Ectodermal cell (in vitro differentiated cells): ENCODE data around the gene FGF22.
A peak's percentile ranks its signal among the peaks of the same experiment; 100 is the strongest.

Experiments used
- H3K27ac ChIP-seq: 2 replicates; pipeline ENCODE4 v1.7.0; 2013; ENCODE audit warnings: mild to moderate bottlenecking, low read depth, low read length; ENCODE audit not compliant: insufficient read depth, poor library complexity, severe bottlenecking
- H3K27me3 ChIP-seq: 2 replicates; pipeline ENCODE4 v1.7.0; 2013; ENCODE audit warnings: mild to moderate bottlenecking, low read length; ENCODE audit not compliant: insufficient read depth, control insufficient read depth, poor library complexity, severe bottlenecking
- H3K36me3 ChIP-seq: one replicate; pipeline ENCODE4 v1.7.0; 2013; ENCODE audit warnings: low read length; ENCODE audit not compliant: control insufficient read depth, insufficient read depth
- H3K4me1 ChIP-seq: one replicate; pipeline ENCODE4 v1.7.0; 2013; ENCODE audit warnings: low read length; ENCODE audit not compliant: control insufficient read depth, insufficient read depth
- H3K4me3 ChIP-seq: 2 replicates; pipeline ENCODE4 v1.7.0; 2013; ENCODE audit warnings: low read depth, low read length, control low read depth; ENCODE audit not compliant: insufficient read depth
- H3K9me3 ChIP-seq: 2 replicates; pipeline ENCODE4 v1.7.0; 2013; ENCODE audit warnings: mild to moderate bottlenecking, low read length, moderate library complexity; ENCODE audit not compliant: control insufficient read depth
- WGBS, 2 experiments: methylation state at CpG; one replicate each; pipeline ENCODE4 v1.1.7; 2013; ENCODE audit warnings: missing lambda C conversion rate in 2 of 2; 5-methylcytosine and 5-hydroxymethylcytosine counted together

Gene FGF22

DNA sequence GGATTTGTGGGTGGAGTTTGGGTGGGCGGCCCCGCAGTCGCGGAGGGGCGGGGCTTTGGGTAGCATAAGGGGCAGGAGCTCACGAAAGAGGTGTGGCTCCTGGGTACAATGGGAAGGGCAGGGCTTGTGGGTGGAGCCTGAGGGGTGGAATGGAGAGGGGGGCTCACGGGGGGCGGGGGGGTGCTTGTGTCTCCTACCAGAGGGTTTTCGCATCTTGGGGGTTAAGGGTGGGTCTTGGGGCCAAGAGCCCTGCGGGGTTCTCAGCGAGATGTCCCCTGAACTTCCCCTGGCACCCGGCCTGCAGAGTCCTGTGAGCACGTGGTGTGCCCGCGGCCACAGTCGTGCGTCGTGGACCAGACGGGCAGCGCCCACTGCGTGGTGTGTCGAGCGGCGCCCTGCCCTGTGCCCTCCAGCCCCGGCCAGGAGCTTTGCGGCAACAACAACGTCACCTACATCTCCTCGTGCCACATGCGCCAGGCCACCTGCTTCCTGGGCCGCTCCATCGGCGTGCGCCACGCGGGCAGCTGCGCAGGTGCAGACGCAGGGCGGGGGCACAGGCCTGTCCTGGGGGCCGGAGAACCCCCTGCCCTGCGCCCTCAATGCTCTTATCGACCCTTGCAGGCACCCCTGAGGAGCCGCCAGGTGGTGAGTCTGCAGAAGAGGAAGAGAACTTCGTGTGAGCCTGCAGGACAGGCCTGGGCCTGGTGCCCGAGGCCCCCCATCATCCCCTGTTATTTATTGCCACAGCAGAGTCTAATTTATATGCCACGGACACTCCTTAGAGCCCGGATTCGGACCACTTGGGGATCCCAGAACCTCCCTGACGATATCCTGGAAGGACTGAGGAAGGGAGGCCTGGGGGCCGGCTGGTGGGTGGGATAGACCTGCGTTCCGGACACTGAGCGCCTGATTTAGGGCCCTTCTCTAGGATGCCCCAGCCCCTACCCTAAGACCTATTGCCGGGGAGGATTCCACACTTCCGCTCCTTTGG is 41.6 kb downstream of the FGF22 start:
- H3K36me3 ChIP-seq: no peaks in the 10 kb centered on the region
- no peak overlapping the region for H3K27ac ChIP-seq
- peak overlapping the region; percentile 48 for H3K4me3 ChIP-seq
- peaks cover 16% of the 10 kb centered on the region for H3K27me3 ChIP-seq
- peaks cover 3% of the 10 kb centered on the region for H3K4me1 ChIP-seq
- no peaks in the 10 kb centered on the region for H3K9me3 ChIP-seq
- WGBS, 2 experiments: 82% methylated on average over 54 of the region's 54 CpGs

DNA sequence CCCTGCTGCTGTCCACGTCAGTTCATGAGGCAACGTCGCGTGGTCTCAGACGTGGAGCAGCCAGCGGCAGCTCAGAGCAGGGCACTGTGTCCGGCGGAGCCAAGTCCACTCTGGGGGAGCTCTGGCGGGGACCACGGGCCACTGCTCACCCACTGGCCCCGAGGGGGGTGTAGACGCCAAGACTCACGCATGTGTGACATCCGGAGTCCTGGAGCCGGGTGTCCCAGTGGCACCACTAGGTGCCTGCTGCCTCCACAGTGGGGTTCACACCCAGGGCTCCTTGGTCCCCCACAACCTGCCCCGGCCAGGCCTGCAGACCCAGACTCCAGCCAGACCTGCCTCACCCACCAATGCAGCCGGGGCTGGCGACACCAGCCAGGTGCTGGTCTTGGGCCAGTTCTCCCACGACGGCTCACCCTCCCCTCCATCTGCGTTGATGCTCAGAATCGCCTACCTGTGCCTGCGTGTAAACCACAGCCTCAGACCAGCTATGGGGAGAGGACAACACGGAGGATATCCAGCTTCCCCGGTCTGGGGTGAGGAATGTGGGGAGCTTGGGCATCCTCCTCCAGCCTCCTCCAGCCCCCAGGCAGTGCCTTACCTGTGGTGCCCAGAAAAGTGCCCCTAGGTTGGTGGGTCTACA is 43.1 kb downstream of the FGF22 start:
- H3K4me1 ChIP-seq: peaks cover 3% of the 10 kb centered on the region

DNA sequence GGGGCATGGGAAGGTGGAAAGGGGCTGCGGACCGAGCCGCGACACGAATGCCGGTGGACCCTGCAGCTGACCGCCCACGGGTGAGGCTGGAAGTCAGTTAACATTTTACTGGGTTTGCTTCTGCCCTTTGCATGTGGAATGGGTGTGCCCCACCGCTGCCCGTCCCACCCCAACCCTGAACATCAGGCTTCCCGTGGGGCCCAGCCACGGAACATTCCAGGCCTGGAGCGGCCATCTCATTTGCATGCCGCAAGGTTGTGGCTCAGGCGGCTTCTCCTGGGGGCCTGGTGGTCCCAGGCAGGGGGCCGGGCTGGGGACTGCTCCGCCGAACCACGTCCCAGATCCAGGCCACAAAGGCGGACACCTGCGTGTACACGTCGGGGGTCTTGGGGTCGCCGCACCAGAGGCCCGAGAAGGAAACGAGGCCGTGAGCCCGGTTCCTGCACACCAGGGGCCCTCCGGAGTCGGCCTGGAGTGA is 45.8 kb downstream of the FGF22 start:
- WGBS, 2 experiments: 89% methylated on average over 31 of the region's 31 CpGs
- H3K4me3 ChIP-seq: no peak overlapping the region
- H3K4me1 ChIP-seq: no peaks in the 10 kb centered on the region
- no peaks in the 10 kb centered on the region for H3K9me3 ChIP-seq
- no peaks in the 10 kb centered on the region for H3K27me3 ChIP-seq
- no peaks in the 10 kb centered on the region for H3K36me3 ChIP-seq
- no peak overlapping the region for H3K27ac ChIP-seq

More for the DNA sequence above, 43.1 kb downstream of the FGF22 start:
- Histone ChIP-seq H3K27me3 (peaks cover 2% of the 10 kb centered on the region), H3K27ac (no peak overlapping the region), H3K4me3 (no peak overlapping the region), H3K9me3 (no peaks in the 10 kb centered on the region), H3K36me3 (no peaks in the 10 kb centered on the region)
- 91 to 94% methylated on average over 25 of the region's 25 CpGs for WGBS, 2 experiments

DNA sequence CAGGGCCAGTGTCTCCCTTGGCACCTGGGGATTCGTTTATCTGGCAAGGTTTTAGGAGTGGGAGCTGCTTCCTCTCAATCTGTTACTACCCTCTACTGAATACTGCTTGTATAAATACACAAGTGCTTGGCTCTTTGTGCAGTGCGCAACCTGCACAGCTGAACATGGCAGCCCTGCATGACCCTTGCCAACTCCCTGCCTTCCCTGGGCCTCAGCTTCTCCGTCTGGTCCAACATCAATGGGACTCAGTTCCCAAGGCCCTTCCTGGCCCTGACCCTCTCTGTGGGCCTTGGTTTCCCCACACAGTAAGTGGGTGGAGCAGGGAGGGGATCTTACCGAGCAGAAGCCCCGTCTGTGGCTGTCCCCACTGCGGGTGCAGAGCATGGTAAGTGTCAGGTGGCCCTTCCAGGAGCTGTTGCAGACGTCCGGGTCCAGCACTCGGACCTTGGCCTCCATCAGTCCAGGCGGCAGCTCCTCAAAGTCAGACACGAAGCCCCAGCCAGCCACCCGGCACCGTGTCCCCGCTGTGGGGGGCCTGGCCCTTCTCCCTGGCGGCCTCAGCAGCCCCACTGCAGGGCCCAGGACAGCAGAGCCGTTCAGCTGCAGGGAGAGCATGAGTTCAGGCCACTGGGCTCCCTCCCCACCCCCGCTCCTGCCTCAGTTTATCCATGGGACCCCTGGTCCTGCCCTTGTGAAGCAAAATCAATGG is 47.1 kb downstream of the FGF22 start:
- H3K27ac ChIP-seq: no peak overlapping the region
- WGBS, 2 experiments: 86 to 87% methylated on average over 17 of the region's 17 CpGs
- H3K9me3 ChIP-seq: no peaks in the 10 kb centered on the region
- H3K27me3 ChIP-seq: no peaks in the 10 kb centered on the region
- H3K36me3 ChIP-seq: no peaks in the 10 kb centered on the region
- H3K4me1 ChIP-seq: no peaks in the 10 kb centered on the region
- H3K4me3 ChIP-seq: no peak overlapping the region

DNA sequence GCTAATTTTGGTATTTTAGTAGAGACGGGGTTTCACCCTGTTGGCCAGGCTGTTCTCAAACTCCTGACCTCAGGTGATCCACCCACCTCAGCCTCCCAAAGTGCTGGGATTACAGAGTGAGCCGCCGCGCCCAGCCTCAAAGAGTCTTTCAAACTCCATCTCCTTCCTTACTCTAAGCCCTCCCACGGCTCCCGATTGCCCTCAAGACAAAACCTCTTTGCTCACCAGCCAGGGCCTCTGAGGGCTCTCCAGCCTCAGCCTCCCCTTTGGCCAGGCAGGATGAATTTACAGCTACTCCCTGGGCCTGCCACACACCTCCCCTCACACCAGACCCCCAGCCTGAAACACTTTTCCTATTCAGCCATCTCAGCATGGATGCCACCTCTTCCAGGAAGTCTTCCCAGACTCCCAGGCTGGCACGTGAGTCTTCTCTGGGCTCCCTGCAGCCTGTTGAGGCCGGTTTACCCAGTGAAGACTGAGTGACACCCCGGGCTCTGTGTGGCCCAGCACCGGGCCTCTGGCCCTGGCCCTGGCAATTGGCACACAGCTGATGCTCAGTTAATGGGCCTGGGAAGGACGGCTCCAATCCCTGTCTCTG is 48.0 kb downstream of the FGF22 start:
- no peak overlapping the region for H3K4me3 ChIP-seq
- no peak overlapping the region for H3K27ac ChIP-seq
- no peaks in the 10 kb centered on the region for H3K27me3 ChIP-seq
- 85 to 86% methylated on average over 11 of the region's 11 CpGs for WGBS, 2 experiments
- no peaks in the 10 kb centered on the region for H3K36me3 ChIP-seq
- H3K4me1 ChIP-seq: no peaks in the 10 kb centered on the region
- no peaks in the 10 kb centered on the region for H3K9me3 ChIP-seq

DNA sequence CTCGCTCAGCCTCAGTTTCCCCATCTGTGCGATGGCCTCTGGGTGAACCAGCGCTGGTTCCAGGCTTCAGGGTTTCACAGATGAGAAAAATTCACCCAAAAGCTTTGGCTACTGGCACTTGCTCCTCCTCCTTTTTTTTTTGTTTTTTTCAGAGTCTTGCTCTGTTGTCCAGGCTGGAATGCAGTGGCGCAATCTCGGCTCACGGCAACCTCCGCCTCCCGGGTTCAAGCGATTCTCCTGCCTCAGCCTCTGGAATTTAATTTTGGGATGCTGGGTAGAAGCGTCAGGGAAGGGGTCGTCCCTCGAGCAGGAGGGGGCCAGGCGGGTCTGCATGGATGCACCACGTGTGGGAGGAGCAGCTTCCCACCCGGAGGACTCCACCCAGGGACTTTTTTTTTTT is 48.5 kb downstream of the FGF22 start:
- Histone ChIP-seq H3K4me1 (no peaks in the 10 kb centered on the region), H3K27me3 (no peaks in the 10 kb centered on the region), H3K36me3 (no peaks in the 10 kb centered on the region), H3K4me3 (no peak overlapping the region), H3K27ac (no peak overlapping the region), H3K9me3 (no peaks in the 10 kb centered on the region)
- WGBS, 2 experiments: 89 to 92% methylated on average over 15 of the region's 15 CpGs

DNA sequence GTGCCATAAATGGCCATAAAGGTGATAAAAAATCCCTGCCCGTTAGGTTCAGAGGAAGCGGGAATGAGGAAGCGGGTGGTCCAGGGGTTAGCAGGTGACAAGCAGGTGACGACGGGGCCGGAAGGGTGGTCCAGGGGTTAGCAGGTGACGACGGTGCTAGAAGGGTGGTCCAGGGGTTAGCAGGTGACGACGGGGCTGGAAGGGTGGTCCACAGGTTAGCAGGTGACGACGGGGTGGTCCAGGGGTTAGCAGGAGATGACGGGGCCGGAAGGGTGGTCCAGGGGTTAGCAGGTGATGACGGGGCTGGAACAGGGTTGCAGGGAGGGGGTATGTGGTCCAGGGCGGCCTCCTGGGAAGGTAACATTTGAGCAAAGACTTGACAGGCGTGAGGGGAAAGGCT is 49.3 kb downstream of the FGF22 start:
- H3K4me3 ChIP-seq: no peak overlapping the region
- no peaks in the 10 kb centered on the region for H3K4me1 ChIP-seq
- WGBS, 2 experiments: 95% methylated on average over 17 of the region's 17 CpGs
- H3K27me3 ChIP-seq: no peaks in the 10 kb centered on the region
- no peaks in the 10 kb centered on the region for H3K36me3 ChIP-seq
- no peaks in the 10 kb centered on the region for H3K9me3 ChIP-seq
- no peak overlapping the region for H3K27ac ChIP-seq

DNA sequence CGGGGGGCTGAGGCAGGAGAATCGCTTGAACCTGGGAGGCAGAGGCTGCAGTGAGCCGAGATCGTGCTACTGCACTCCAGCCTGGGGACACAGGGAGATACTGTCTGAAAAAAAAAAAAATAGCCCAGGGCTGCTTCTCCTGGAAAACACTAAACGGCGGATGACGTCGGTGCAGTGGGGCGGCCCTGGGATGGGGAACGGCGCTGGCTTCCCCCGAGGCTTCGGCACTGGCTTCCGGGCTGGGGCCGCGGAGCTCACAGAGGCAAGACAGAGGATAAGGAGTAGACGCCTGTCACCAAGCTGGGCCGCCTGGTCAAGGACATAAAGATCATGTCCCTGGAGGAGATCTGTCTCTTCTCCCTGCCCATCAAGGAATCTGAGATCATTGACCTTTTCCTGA is 50.5 kb downstream of the FGF22 start:
- Histone ChIP-seq H3K9me3 (no peaks in the 10 kb centered on the region), H3K4me3 (no peak overlapping the region), H3K4me1 (no peaks in the 10 kb centered on the region), H3K27me3 (no peaks in the 10 kb centered on the region), H3K27ac (no peak overlapping the region), H3K36me3 (no peaks in the 10 kb centered on the region)
- WGBS, 2 experiments: 81 to 82% methylated on average over 18 of the region's 18 CpGs
